Measurements from ENCODE around the gene SPRR2E.

DNA sequence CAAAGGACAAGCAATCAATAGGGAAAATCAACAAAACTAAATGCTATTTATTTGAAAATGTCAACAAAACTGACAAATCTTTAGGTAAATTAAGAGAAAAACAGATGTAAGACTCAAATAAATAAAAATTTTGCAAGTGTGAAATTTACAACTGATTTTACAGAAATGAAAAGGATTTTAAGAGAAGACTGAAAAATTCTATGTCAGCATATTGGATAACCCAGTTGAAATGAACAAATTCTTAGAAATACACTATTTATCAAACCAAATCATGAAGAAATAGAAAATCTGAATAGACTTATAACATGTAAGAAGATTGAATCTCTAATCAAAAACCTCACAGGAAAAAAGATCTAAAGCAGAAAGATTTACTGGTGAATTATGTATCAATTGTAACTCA lies 26.6 kb upstream of the SPRR2E start:
- TF ChIP-seq ZNF274 (IDR thresholded peaks at IDR 0.05; ENCODE audit: low read depth, low read length) (no peak), YY1 (IDR thresholded peaks at IDR 0.05; ENCODE audit: insufficient read depth, insufficient read length) (no peak), SUZ12 (IDR thresholded peaks at IDR 0.05; ENCODE audit: extremely low read depth, insufficient read depth, insufficient read length) (no peak)

All from NT2/D1 (cell line).